ENCODE measurements around the gene LEMD3.

LEMD3 gene

GRCh38 chr12:65169320-65170208, at the start of gene LEMD3:
Gene LEMD3, plus strand, starts transcription at chr12:65169583. Its CDS starts 14 bp downstream, at chr12:65169597.
- DNase-seq = peak; percentile 96

GRCh38 chr12:65121049-65121955, 48.1 kb upstream of the LEMD3 start, which contains the start of gene WIF1:
Gene WIF1, minus strand, starts transcription at chr12:65121305. Its CDS starts 114 bp downstream, at chr12:65121191.
- DNase-seq = no peak

GRCh38 chr12:65121956-65122469, 47.4 kb upstream of the LEMD3 start:
- DNase-seq = no peak

GRCh38 chr12:65122703-65123102, 46.7 kb upstream of the LEMD3 start:
- no peak for DNase-seq

GRCh38 chr12:65123435-65124063, 45.8 kb upstream of the LEMD3 start:
- DNase-seq = peak; percentile 20

GRCh38 chr12:65125247-65125646, 44.1 kb upstream of the LEMD3 start:
- DNase-seq = no peak

GRCh38 chr12:65125975-65126374, 43.4 kb upstream of the LEMD3 start:
- no peak for DNase-seq

GRCh38 chr12:65126482-65126881, 42.9 kb upstream of the LEMD3 start:
- no peak for DNase-seq

GRCh38 chr12:65133879-65134278, 35.5 kb upstream of the LEMD3 start:
- DNase-seq = no peak

- DNase-seq = no peak
Observed at GRCh38 chr12:65139389-65139788, 30.0 kb upstream of the LEMD3 start.

- no peak for DNase-seq
Observed at GRCh38 chr12:65140738-65141137, 28.6 kb upstream of the LEMD3 start.

GRCh38 chr12:65147312-65147905, 22.0 kb upstream of the LEMD3 start:
- no peak for DNase-seq

GRCh38 chr12:65152012-65152411, 17.4 kb upstream of the LEMD3 start:
- no peak for DNase-seq

- no peak for DNase-seq
Observed at GRCh38 chr12:65152596-65152995, 16.8 kb upstream of the LEMD3 start.

GRCh38 chr12:65155784-65156183, 13.6 kb upstream of the LEMD3 start:
- no peak for DNase-seq

- DNase-seq = no peak
Observed at GRCh38 chr12:65156366-65156841, 13.0 kb upstream of the LEMD3 start.

- no peak for DNase-seq
Observed at GRCh38 chr12:65157091-65157490, 12.3 kb upstream of the LEMD3 start.

- no peak for DNase-seq
Observed at GRCh38 chr12:65162609-65163008, 6.8 kb upstream of the LEMD3 start.

GRCh38 chr12:65164244-65164643, 5.1 kb upstream of the LEMD3 start:
- DNase-seq = no peak

- DNase-seq = no peak
Observed at GRCh38 chr12:65164774-65165173, 4.6 kb upstream of the LEMD3 start.

GRCh38 chr12:65168681-65169319, 583 bp upstream of the LEMD3 start:
- DNase-seq = no peak
